ENCODE data around the gene CSE1L. TPM values are rescaled to one million over a fixed set of nuclear protein-coding genes. Genes with fewer than 3 reads are reported as not detected.
A peak's percentile ranks its signal among the peaks of the same experiment; 100 is the strongest.
"Not testable (repeated sequence)": the region's sequence is repeated elsewhere in the genome, so short reads cannot be mapped to it uniquely, and the experiment has no call there.

CSE1L gene
- total RNA-seq, 4 donors from 2014 or later: 35.8 to 40.8 (median 39.5) TPM

GRCh38 chr20:49091762-49092161, 45.6 kb downstream of the CSE1L start:
- no peak overlapping the region for H3K4me3 ChIP-seq (ENCODE audit: low read depth, poor library complexity, severe bottlenecking)
- intact Hi-C loops (cut with DNase I; ENCODE audit: low total_unique reads): no loop called here
- no peak for DNase-seq (ENCODE audit: low spot score in 2 of 2)
- TF ChIP-seq CTCF (IDR thresholded peaks at IDR 0.05): no peak
- TF ChIP-seq POLR2A (IDR thresholded peaks at IDR 0.05): no peak
- 95 to 96% methylated on average over 1 of the region's 1 CpG for WGBS, 2 donors

GRCh38 chr20:49096203-49096730, 50.2 kb downstream of the CSE1L start:
- TF ChIP-seq CTCF (IDR thresholded peaks at IDR 0.05): no peak
- TF ChIP-seq POLR2A (IDR thresholded peaks at IDR 0.05): no peak
- DNase-seq (ENCODE audit: low spot score in 2 of 2): peak in 1 of 2 donors; percentile 25
- WGBS, 2 donors: 87 to 89% methylated on average over 7 of the region's 7 CpGs
- intact Hi-C loops (cut with DNase I; ENCODE audit: low total_unique reads): no loop called here
- H3K4me3 ChIP-seq (ENCODE audit: low read depth, poor library complexity, severe bottlenecking): no peak overlapping the region

GRCh38 chr20:49097159-49097558, 51.0 kb downstream of the CSE1L start:
- WGBS, 2 donors: 93% methylated on average over 7 of the region's 7 CpGs
- no peak overlapping the region for H3K4me3 ChIP-seq (ENCODE audit: low read depth, poor library complexity, severe bottlenecking)
- peak in 1 of 2 donors; percentile 61 for DNase-seq (ENCODE audit: low spot score in 2 of 2)
- intact Hi-C loops (cut with DNase I; ENCODE audit: low total_unique reads): no loop called here
- TF ChIP-seq CTCF (IDR thresholded peaks at IDR 0.05): no peak
- no peak for TF ChIP-seq POLR2A (IDR thresholded peaks at IDR 0.05)

GRCh38 chr20:49098136-49098535, 52.0 kb downstream of the CSE1L start:
- WGBS, 2 donors: 93 to 94% methylated on average over 4 of the region's 4 CpGs
- no peak for TF ChIP-seq POLR2A (IDR thresholded peaks at IDR 0.05)
- intact Hi-C loops (cut with DNase I; ENCODE audit: low total_unique reads): no loop called here
- DNase-seq (ENCODE audit: low spot score in 2 of 2): peak in 1 of 2 donors; percentile 42
- no peak overlapping the region for H3K4me3 ChIP-seq (ENCODE audit: low read depth, poor library complexity, severe bottlenecking)

- intact Hi-C loops (cut with DNase I; ENCODE audit: low total_unique reads): no loop called here
- TF ChIP-seq POLR2A (IDR thresholded peaks at IDR 0.05) (no peak), CTCF (IDR thresholded peaks at IDR 0.05) (no peak)
- H3K4me3 ChIP-seq (ENCODE audit: low read depth, poor library complexity, severe bottlenecking): no peak overlapping the region
- 62 to 75% methylated on average over 3 of the region's 3 CpGs for WGBS, 2 donors
- DNase-seq (ENCODE audit: low spot score in 2 of 2): no peak
Measured at GRCh38 chr20:49099011-49099410, 52.9 kb downstream of the CSE1L start.

GRCh38 chr20:49100292-49100691, 54.2 kb downstream of the CSE1L start:
- whole genome bisulfite sequencing, 2 donors: 89 to 98% methylated on average over 5 of the region's 5 CpGs
- intact Hi-C loops (cut with DNase I; ENCODE audit: low total_unique reads): not testable (repeated sequence)

GRCh38 chr20:49100972-49101371, 54.9 kb downstream of the CSE1L start:
- no peak overlapping the region for H3K4me3 ChIP-seq (ENCODE audit: low read depth, poor library complexity, severe bottlenecking)
- intact Hi-C loops (cut with DNase I; ENCODE audit: low total_unique reads): no loop called here
- no peak for DNase-seq (ENCODE audit: low spot score in 2 of 2)
- WGBS, 2 donors: 86 to 93% methylated on average over 4 of the region's 4 CpGs
- TF ChIP-seq POLR2A (IDR thresholded peaks at IDR 0.05): no peak
- no peak for TF ChIP-seq CTCF (IDR thresholded peaks at IDR 0.05)

More at GRCh38 chr20:49100292-49100691, 54.2 kb downstream of the CSE1L start:
- H3K4me3 ChIP-seq (ENCODE audit: low read depth, poor library complexity, severe bottlenecking); DNase-seq (ENCODE audit: low spot score in 2 of 2): not testable (repeated sequence)
